K562 (cell line): ENCODE results near the gene PRUNE1. TPM values are rescaled to one million over a fixed set of nuclear protein-coding genes. Genes with fewer than 3 reads are reported as not detected.
A peak's percentile ranks its signal among the peaks of the same experiment; 100 is the strongest.

Experiments
- DPF2 ChIP-seq: fragments of 450-650 bp; IDR thresholded peaks from 2 replicates; pipeline ENCODE4 v1.6.1; 2016
- FOXA1 ChIP-seq: fragments of 450-650 bp; IDR thresholded peaks from 2 replicates; pipeline ENCODE4 v1.6.1; 2016; ENCODE audit warnings: mild to moderate bottlenecking, borderline replicate concordance
- MNT ChIP-seq, 2 experiments: fragments of 450-650 bp; conservative IDR thresholded peaks; 2 replicates each; pipeline ENCODE4 v1.6.1; 2017; ENCODE audit warnings: mild to moderate bottlenecking in 2 of 2, moderate library complexity in 2 of 2
- NR1H2 ChIP-seq: sonication (generic); formaldehyde crosslinking; IDR thresholded peaks from 2 replicates; pipeline ENCODE4 v1.4.0; 2020; ENCODE audit warnings: mild to moderate bottlenecking, missing genetic modification reagents
- PHTF2 ChIP-seq: fragments of 250-450 bp; sonication (Bioruptor Pico); IDR thresholded peaks from 2 replicates; pipeline ENCODE4 v1.5.0; 2021; ENCODE audit warnings: mild to moderate bottlenecking
- PURB ChIP-seq: sonication (generic); formaldehyde crosslinking; IDR thresholded peaks from 2 replicates; pipeline ENCODE4 v1.9.0; 2021; ENCODE audit warnings: low read depth, mild to moderate bottlenecking, missing genetic modification reagents
- PYGO2 ChIP-seq: fragments of 450-650 bp; IDR thresholded peaks from 2 replicates; pipeline ENCODE4 v1.6.1; 2016; ENCODE audit warnings: mild to moderate bottlenecking, missing genetic modification characterization, moderate library complexity, missing compliant biosample characterization
- RAD21 ChIP-seq, 2 experiments: fragments of 250-450 bp in 1 of 2; fragments of 450-650 bp in 1 of 2; sonication (Bioruptor Pico) in 1 of 2; formaldehyde crosslinking in 1 of 2; IDR thresholded peaks in 1 of 2; conservative IDR thresholded peaks in 1 of 2; 2 replicates each; pipeline versions ENCODE4 v1.4.0 to v1.8.0; 2020 to 2022; ENCODE audit warnings: mild to moderate bottlenecking in 2 of 2, moderate library complexity in 1 of 2
- ZNF134 ChIP-seq: fragments of 250-450 bp; sonication (Bioruptor Pico); conservative IDR thresholded peaks from 2 replicates; pipeline ENCODE4 v1.4.0; 2020
- ZNF224 ChIP-seq: sonication (generic); formaldehyde crosslinking; IDR thresholded peaks from 2 replicates; pipeline ENCODE4 v1.8.0; 2022; ENCODE audit warnings: mild to moderate bottlenecking, missing genetic modification reagents
- ZNF316 ChIP-seq: fragments of 450-650 bp; IDR thresholded peaks from 2 replicates; pipeline ENCODE4 v1.6.1; 2016
- ZNF444 ChIP-seq: fragments of 250-450 bp; sonication (Bioruptor Pico); IDR thresholded peaks from 2 replicates; pipeline ENCODE4 v1.4.0; 2020; ENCODE audit warnings: mild to moderate bottlenecking, moderate library complexity
- polyA plus RNA-seq, 8 experiments: library from polyadenylated mRNA; depleted of rRNA in 4 of 8; stranded (reverse) in 5 of 8; unstranded in 3 of 8; fragments of >200 nt; fragmentation: Nextera tagmentation in 2 of 8; fragmentation: Illumina TruSeq in 1 of 8; extraction: Ambion mirVana in 2 of 8; extraction: Trizol in 1 of 8; gene quantifications; 2 replicates each; pipeline versions ENCODE4 v1.2.1 to v1.2.3, GENCODE V29; 2011 to 2014; ENCODE audit warnings: inconsistent platforms in 1 of 8, missing spikeins in 1 of 8
- total RNA-seq, 7 experiments: library from RNA; depleted of rRNA in 6 of 7; stranded (reverse); fragments of >200 nt in 6 of 7; fragmentation: Illumina TruSeq in 2 of 7; extraction: Trizol in 2 of 7; gene quantifications; 2 replicates each; pipeline versions ENCODE4 v1.2.1 to v1.2.3, GENCODE V29; 2011 to 2021; ENCODE audit warnings: low replicate concordance in 1 of 7
- TF ChIP-seq, protein P1 (sequence below): fragments of 450-650 bp; IDR thresholded peaks from 2 replicates; pipeline ENCODE4 v1.6.1; 2017; ENCODE audit warnings: antibody characterized with exemption, mild to moderate bottlenecking
- TF ChIP-seq, protein P2 (sequence below), 2 experiments: fragments of 450-650 bp in 1 of 2; IDR thresholded peaks; 2 replicates each; pipeline ENCODE4 v1.6.1; 2011 to 2017; ENCODE audit warnings: low read depth in 2 of 2, antibody characterized with exemption in 1 of 2, borderline replicate concordance in 1 of 2, low read length in 1 of 2, mild to moderate bottlenecking in 1 of 2, mixed read lengths in 1 of 2; ENCODE audit not compliant: control insufficient read depth in 1 of 2
- TF ChIP-seq, protein P3 (sequence below): fragments of 250-450 bp; sonication (Bioruptor Pico); IDR thresholded peaks from 2 replicates; pipeline ENCODE4 v1.5.0; 2020; ENCODE audit warnings: mild to moderate bottlenecking
- TF ChIP-seq, protein P4 (sequence below): fragments of 250-450 bp; sonication (Bioruptor Pico); IDR thresholded peaks from 2 replicates; pipeline ENCODE4 v1.5.0; 2020; ENCODE audit warnings: mild to moderate bottlenecking, borderline replicate concordance

PRUNE1 gene
- total and polyA plus RNA-seq, 9 of the 15 experiments (the other 6 are each of a cell fraction or from before 2014, with no cell fraction given), result 16.7 to 48.3 (median 26.2) TPM

GRCh38 chr1:151001602-151002001, 6.6 kb upstream of the PRUNE1 start (continued):
- TF ChIP-seq, protein P1, sequence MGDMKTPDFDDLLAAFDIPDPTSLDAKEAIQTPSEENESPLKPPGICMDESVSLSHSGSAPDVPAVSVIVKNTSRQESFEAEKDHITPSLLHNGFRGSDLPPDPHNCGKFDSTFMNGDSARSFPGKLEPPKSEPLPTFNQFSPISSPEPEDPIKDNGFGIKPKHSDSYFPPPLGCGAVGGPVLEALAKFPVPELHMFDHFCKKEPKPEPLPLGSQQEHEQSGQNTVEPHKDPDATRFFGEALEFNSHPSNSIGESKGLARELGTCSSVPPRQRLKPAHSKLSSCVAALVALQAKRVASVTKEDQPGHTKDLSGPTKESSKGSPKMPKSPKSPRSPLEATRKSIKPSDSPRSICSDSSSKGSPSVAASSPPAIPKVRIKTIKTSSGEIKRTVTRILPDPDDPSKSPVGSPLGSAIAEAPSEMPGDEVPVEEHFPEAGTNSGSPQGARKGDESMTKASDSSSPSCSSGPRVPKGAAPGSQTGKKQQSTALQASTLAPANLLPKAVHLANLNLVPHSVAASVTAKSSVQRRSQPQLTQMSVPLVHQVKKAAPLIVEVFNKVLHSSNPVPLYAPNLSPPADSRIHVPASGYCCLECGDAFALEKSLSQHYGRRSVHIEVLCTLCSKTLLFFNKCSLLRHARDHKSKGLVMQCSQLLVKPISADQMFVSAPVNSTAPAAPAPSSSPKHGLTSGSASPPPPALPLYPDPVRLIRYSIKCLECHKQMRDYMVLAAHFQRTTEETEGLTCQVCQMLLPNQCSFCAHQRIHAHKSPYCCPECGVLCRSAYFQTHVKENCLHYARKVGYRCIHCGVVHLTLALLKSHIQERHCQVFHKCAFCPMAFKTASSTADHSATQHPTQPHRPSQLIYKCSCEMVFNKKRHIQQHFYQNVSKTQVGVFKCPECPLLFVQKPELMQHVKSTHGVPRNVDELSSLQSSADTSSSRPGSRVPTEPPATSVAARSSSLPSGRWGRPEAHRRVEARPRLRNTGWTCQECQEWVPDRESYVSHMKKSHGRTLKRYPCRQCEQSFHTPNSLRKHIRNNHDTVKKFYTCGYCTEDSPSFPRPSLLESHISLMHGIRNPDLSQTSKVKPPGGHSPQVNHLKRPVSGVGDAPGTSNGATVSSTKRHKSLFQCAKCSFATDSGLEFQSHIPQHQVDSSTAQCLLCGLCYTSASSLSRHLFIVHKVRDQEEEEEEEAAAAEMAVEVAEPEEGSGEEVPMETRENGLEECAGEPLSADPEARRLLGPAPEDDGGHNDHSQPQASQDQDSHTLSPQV, result peak; percentile 44; the same call in 1 of the 2 replicates
- TF ChIP-seq ZNF316 (no peak), MNT (conservative IDR thresholded peaks at IDR 0.05) (peak in 1 of 2 experiments; percentile 42; a peak in 1 of 4 replicates), RAD21 (CRISPR knock-in tag; conservative IDR thresholded peaks at IDR 0.05 in 1 of 2, IDR thresholded peaks at IDR 0.05 in 1 of 2) (no peak), PURB (no peak), FOXA1 (no peak), DPF2 (peak; percentile 76), NR1H2 (CRISPR knock-in tag) (no peak), ZNF444 (no peak), ZNF134 (no peak), PHTF2 (no peak), PYGO2 (tag) (no peak), ZNF224 (no peak)
- TF ChIP-seq, protein P2, sequence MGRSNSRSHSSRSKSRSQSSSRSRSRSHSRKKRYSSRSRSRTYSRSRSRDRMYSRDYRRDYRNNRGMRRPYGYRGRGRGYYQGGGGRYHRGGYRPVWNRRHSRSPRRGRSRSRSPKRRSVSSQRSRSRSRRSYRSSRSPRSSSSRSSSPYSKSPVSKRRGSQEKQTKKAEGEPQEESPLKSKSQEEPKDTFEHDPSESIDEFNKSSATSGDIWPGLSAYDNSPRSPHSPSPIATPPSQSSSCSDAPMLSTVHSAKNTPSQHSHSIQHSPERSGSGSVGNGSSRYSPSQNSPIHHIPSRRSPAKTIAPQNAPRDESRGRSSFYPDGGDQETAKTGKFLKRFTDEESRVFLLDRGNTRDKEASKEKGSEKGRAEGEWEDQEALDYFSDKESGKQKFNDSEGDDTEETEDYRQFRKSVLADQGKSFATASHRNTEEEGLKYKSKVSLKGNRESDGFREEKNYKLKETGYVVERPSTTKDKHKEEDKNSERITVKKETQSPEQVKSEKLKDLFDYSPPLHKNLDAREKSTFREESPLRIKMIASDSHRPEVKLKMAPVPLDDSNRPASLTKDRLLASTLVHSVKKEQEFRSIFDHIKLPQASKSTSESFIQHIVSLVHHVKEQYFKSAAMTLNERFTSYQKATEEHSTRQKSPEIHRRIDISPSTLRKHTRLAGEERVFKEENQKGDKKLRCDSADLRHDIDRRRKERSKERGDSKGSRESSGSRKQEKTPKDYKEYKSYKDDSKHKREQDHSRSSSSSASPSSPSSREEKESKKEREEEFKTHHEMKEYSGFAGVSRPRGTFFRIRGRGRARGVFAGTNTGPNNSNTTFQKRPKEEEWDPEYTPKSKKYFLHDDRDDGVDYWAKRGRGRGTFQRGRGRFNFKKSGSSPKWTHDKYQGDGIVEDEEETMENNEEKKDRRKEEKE (IDR thresholded peaks at IDR 0.05; ENCODE audit: borderline replicate concordance in 1 of 2, control insufficient read depth in 1 of 2, low read depth in 2 of 2, low read length in 1 of 2), result no peak
- TF ChIP-seq, protein P3, sequence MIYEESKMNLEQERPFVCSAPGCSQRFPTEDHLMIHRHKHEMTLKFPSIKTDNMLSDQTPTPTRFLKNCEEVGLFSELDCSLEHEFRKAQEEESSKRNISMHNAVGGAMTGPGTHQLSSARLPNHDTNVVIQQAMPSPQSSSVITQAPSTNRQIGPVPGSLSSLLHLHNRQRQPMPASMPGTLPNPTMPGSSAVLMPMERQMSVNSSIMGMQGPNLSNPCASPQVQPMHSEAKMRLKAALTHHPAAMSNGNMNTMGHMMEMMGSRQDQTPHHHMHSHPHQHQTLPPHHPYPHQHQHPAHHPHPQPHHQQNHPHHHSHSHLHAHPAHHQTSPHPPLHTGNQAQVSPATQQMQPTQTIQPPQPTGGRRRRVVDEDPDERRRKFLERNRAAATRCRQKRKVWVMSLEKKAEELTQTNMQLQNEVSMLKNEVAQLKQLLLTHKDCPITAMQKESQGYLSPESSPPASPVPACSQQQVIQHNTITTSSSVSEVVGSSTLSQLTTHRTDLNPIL, result no peak
- TF ChIP-seq, protein P4, sequence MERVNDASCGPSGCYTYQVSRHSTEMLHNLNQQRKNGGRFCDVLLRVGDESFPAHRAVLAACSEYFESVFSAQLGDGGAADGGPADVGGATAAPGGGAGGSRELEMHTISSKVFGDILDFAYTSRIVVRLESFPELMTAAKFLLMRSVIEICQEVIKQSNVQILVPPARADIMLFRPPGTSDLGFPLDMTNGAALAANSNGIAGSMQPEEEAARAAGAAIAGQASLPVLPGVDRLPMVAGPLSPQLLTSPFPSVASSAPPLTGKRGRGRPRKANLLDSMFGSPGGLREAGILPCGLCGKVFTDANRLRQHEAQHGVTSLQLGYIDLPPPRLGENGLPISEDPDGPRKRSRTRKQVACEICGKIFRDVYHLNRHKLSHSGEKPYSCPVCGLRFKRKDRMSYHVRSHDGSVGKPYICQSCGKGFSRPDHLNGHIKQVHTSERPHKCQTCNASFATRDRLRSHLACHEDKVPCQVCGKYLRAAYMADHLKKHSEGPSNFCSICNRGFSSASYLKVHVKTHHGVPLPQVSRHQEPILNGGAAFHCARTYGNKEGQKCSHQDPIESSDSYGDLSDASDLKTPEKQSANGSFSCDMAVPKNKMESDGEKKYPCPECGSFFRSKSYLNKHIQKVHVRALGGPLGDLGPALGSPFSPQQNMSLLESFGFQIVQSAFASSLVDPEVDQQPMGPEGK (CRISPR knock-in tag), result no peak
